Testis (tissue), 2 donors: ENCODE data around the gene S1PR2.
"Not testable (repeated sequence)": the region's sequence is repeated elsewhere in the genome, so short reads cannot be mapped to it uniquely, and the experiment has no call there.

Source experiments
- CTCF ChIP-seq, 3 experiments: fragments of 450-650 bp in 2 of 3; fragments of 200-600 bp in 1 of 3; sonication (generic) in 1 of 3; IDR thresholded peaks; one replicate each; pipeline ENCODE4 v1.5.1; 2016 to 2019; ENCODE audit warnings: antibody characterized with exemption in 3 of 3, mild to moderate bottlenecking in 2 of 3, moderate library complexity in 1 of 3
- POLR2A ChIP-seq: fragments of 450-650 bp; IDR thresholded peaks from one replicate; pipeline ENCODE4 v1.6.1; 2017; ENCODE audit warnings: antibody characterized with exemption, mild to moderate bottlenecking, moderate library complexity

GRCh38 chr19:10198889-10199644 is 32.1 kb downstream of the S1PR2 start:
- TF ChIP-seq POLR2A; CTCF (IDR thresholded peaks at IDR 0.05): not testable (repeated sequence)
